Stimulated activated CD4-positive, alpha-beta T cell treated with anti-CD3 and anti-CD28 coated beads, TNF-alpha, amount 100 ng/mL, for 4 hours (primary cell): ENCODE results near the gene SOX21.

Experiments used
- DNase-seq, 3 experiments: peaks; one replicate each; pipeline ENCODE4 v3.0.0-alpha.2; 2020; ENCODE audit warnings: low read depth in 3 of 3

The SOX21 gene

GRCh38 chr13:94679614-94680013, 32.7 kb downstream of the SOX21 start:
- DNase-seq = no peak

GRCh38 chr13:94678845-94679244, 33.5 kb downstream of the SOX21 start:
- DNase-seq = no peak

- DNase-seq = no peak
These were observed 34.5 kb downstream of the SOX21 start for GRCh38 chr13:94677799-94678198.

- peak in 2 of 3 experiments; percentile 12 to 15 for DNase-seq
These were observed 37.6 kb downstream of the SOX21 start for GRCh38 chr13:94674609-94675348.

GRCh38 chr13:94673851-94674250, 38.5 kb downstream of the SOX21 start:
- no peak for DNase-seq

- DNase-seq = no peak
These were observed 39.9 kb downstream of the SOX21 start for GRCh38 chr13:94672400-94672799.

- DNase-seq = no peak
These were observed 45.2 kb downstream of the SOX21 start for GRCh38 chr13:94667190-94667589.

- no peak for DNase-seq
These were observed 46.3 kb downstream of the SOX21 start for GRCh38 chr13:94666065-94666464.

GRCh38 chr13:94664889-94665288, 47.5 kb downstream of the SOX21 start:
- no peak for DNase-seq

GRCh38 chr13:94662274-94662945, 49.9 kb downstream of the SOX21 start:
- DNase-seq = no peak

GRCh38 chr13:94661406-94661805, 50.9 kb downstream of the SOX21 start:
- no peak for DNase-seq

- DNase-seq = no peak
These were observed 51.5 kb downstream of the SOX21 start for GRCh38 chr13:94660695-94661326.
